Natural killer cell (primary cell): ENCODE results near the gene KIF5C. TPM values are rescaled to one million over a fixed set of nuclear protein-coding genes. Genes with fewer than 3 reads are reported as not detected.

ENCODE experiments used
- ATAC-seq, 3 donors: fragments of 150-1000 bp in 2 of 3; fragments of 200-7000 bp in 1 of 3; cut with Tn5 transposase; 1 replicate in 1 of 3; 2 replicates in 2 of 3; pipeline ENCODE4 v1.10.0; 2021; ENCODE audit warnings: mild to moderate bottlenecking in 2 of 3, moderate library complexity in 2 of 3
- DNase-seq, 2 donors: peaks; one replicate each; pipeline versions ENCODE4 v3.0.0 to v3.0.0-alpha.2; 2013 to 2021; ENCODE audit warnings: mixed read lengths in 1 of 2
- H3K27ac ChIP-seq: one replicate; pipeline ENCODE4 v1.5.1; 2013; ENCODE audit warnings: mild to moderate bottlenecking, low read length
- H3K27me3 ChIP-seq: one replicate; pipeline ENCODE4 v1.6.1; 2013; ENCODE audit warnings: low read length; ENCODE audit not compliant: control insufficient read depth, insufficient read depth
- H3K36me3 ChIP-seq: one replicate; pipeline ENCODE4 v1.6.1; 2013; ENCODE audit warnings: low read length; ENCODE audit not compliant: control insufficient read depth, insufficient read depth
- H3K4me1 ChIP-seq: one replicate; pipeline ENCODE4 v1.6.1; 2013; ENCODE audit warnings: low read length; ENCODE audit not compliant: control insufficient read depth, insufficient read depth
- H3K4me3 ChIP-seq: one replicate; pipeline ENCODE4 v1.5.1; 2013; ENCODE audit warnings: low read length
- H3K9me3 ChIP-seq: one replicate; pipeline ENCODE4 v1.6.1; 2013; ENCODE audit warnings: low read length; ENCODE audit not compliant: control insufficient read depth, insufficient read depth
- H3K27ac Mint-ChIP-seq, 2 donors: one replicate each; pipeline ENCODE4 v1.8.0; 2022; ENCODE audit warnings: mild to moderate bottlenecking in 2 of 2, mixed read lengths in 2 of 2, moderate library complexity in 1 of 2
- H3K27me3 Mint-ChIP-seq, 2 donors: one replicate each; pipeline ENCODE4 v1.8.0; 2022; ENCODE audit warnings: low read depth in 2 of 2, mixed read lengths in 2 of 2
- H3K36me3 Mint-ChIP-seq: one replicate; pipeline ENCODE4 v1.8.0; 2022; ENCODE audit warnings: mixed read lengths
- H3K4me1 Mint-ChIP-seq, 2 donors: one replicate each; pipeline ENCODE4 v1.8.0; 2022; ENCODE audit warnings: mixed read lengths in 2 of 2
- H3K4me3 Mint-ChIP-seq: one replicate; pipeline ENCODE4 v1.8.0; 2022; ENCODE audit warnings: mild to moderate bottlenecking, moderate library complexity, mixed read lengths
- H3K9me3 Mint-ChIP-seq, 2 donors: one replicate each; pipeline ENCODE4 v1.8.0; 2022; ENCODE audit warnings: mixed read lengths in 2 of 2
- CTCF ChIP-seq: fragments of 200-600 bp; IDR thresholded peaks from one replicate; pipeline ENCODE4 v1.8.0; 2022; ENCODE audit warnings: antibody characterized with exemption
- WGBS: methylation state at CpG from one replicate; pipeline ENCODE4 v1.1.7; 2013; ENCODE audit warnings: missing lambda C conversion rate; ENCODE audit not compliant: insufficient coverage; 5-methylcytosine and 5-hydroxymethylcytosine counted together
- intact Hi-C: fragments of 100-400 bp; cut with micrococcal nuclease; formaldehyde crosslinking; loops from one replicate; pipeline ENCODE4 v1.14.2; 2022
- total RNA-seq, 4 donors: library from RNA; stranded (reverse); fragments of 120-200 nt in 1 of 4; gene quantifications; one replicate each; pipeline versions ENCODE4 v1.2.3 to v1.2.4, GENCODE V29; 2013 to 2022

The KIF5C gene
- total RNA-seq, 3 donors from 2014 or later (not counting 1 experiment from before 2014, with no cell fraction given), result 0.42 to 2.7 (median 1.8) TPM

- H3K27ac ChIP-seq, result no peak overlapping the region
- no peaks in the 10 kb centered on the region for H3K36me3 Mint-ChIP-seq
- no peak overlapping the region for H3K27ac Mint-ChIP-seq
- WGBS, result 57% methylated on average over 5 of the region's 7 CpGs
- intact Hi-C loops, result loop anchor here (10.0 kb wide), 1 partner anchor 495 kb away; no protein-coding TSS in a partner anchor
- no peaks in the 10 kb centered on the region for H3K4me1 Mint-ChIP-seq
- H3K9me3 Mint-ChIP-seq, result no peaks in the 10 kb centered on the region
- H3K36me3 ChIP-seq, result no peaks in the 10 kb centered on the region
- no peaks in the 10 kb centered on the region for H3K9me3 ChIP-seq
- no peak overlapping the region for H3K4me3 ChIP-seq
- H3K4me3 Mint-ChIP-seq, result no peak overlapping the region
- no peaks in the 10 kb centered on the region for H3K4me1 ChIP-seq
- H3K27me3 ChIP-seq, result no peaks in the 10 kb centered on the region
- TF ChIP-seq CTCF, result no peak
- ATAC-seq (no peak), DNase-seq (no peak)
- peaks cover 0 to 12% of the 10 kb centered on the region in 2 donors for H3K27me3 Mint-ChIP-seq
These were observed 124.5 kb downstream of the KIF5C start for GRCh38 chr2:148999451-148999921.

- Histone ChIP-seq H3K4me3 (no peak overlapping the region), H3K27me3 (no peaks in the 10 kb centered on the region), H3K4me1 (no peaks in the 10 kb centered on the region), H3K27ac (no peak overlapping the region), H3K36me3 (no peaks in the 10 kb centered on the region), H3K9me3 (no peaks in the 10 kb centered on the region)
- H3K4me3 Mint-ChIP-seq, result no peak overlapping the region
- WGBS, result 58% methylated on average over 4 of the region's 6 CpGs
- no peak overlapping the region for H3K27ac Mint-ChIP-seq
- intact Hi-C loops, result no loop called here
- no peaks in the 10 kb centered on the region for H3K36me3 Mint-ChIP-seq
- H3K27me3 Mint-ChIP-seq, result peaks cover 0 to 7% of the 10 kb centered on the region in 2 donors
- no peaks in the 10 kb centered on the region for H3K9me3 Mint-ChIP-seq
- DNase-seq, result no peak
- no peak for ATAC-seq
- H3K4me1 Mint-ChIP-seq, result no peaks in the 10 kb centered on the region
- no peak for TF ChIP-seq CTCF
These were observed 125.3 kb downstream of the KIF5C start for GRCh38 chr2:149000158-149000938.

- H3K36me3 ChIP-seq, result no peaks in the 10 kb centered on the region
- no peaks in the 10 kb centered on the region for H3K4me1 ChIP-seq
- Mint-ChIP-seq H3K27me3 (peaks cover 0 to 12% of the 10 kb centered on the region in 2 donors), H3K4me1 (no peaks in the 10 kb centered on the region), H3K4me3 (no peak overlapping the region), H3K9me3 (no peaks in the 10 kb centered on the region), H3K27ac (no peak overlapping the region), H3K36me3 (no peaks in the 10 kb centered on the region)
- no peak overlapping the region for H3K4me3 ChIP-seq
- TF ChIP-seq CTCF, result no peak
- DNase-seq, result no peak
- ATAC-seq, result no peak
- H3K27ac ChIP-seq, result no peak overlapping the region
- H3K9me3 ChIP-seq, result no peaks in the 10 kb centered on the region
- H3K27me3 ChIP-seq, result no peaks in the 10 kb centered on the region
- intact Hi-C loops, result no loop called here
- WGBS, result 94% methylated on average over 7 of the region's 7 CpGs
These were observed 126.5 kb downstream of the KIF5C start for GRCh38 chr2:149001496-149001895.
